ENCODE results near the gene TRIM54.
A peak's percentile ranks its signal among the peaks of the same experiment; 100 is the strongest.

The TRIM54 gene

GRCh38 chr2:27354597-27354927, 72.3 kb downstream of the TRIM54 start:
- CTCF ChIA-PET = interaction anchor here (0.7 to 1.0 kb wide), 3 partner anchors 34 to 106 kb away, joined by 3 to 5 read pairs (median 4); no protein-coding TSS in a partner anchor
- no peak overlapping the region for H3K4me3 ChIP-seq (ENCODE audit: low read depth, low read length)
- no peaks in the 10 kb centered on the region for H3K9me3 ChIP-seq (ENCODE audit: control insufficient read depth, insufficient read depth, low read depth, low read length)
- H3K4me1 ChIP-seq (ENCODE audit: control insufficient read depth, insufficient read depth, low read length) = peaks cover 6% of the 10 kb centered on the region
- H3K27ac ChIP-seq (ENCODE audit: extremely low read depth, low read depth, low read length) = peak overlapping the region; percentile 20; the same call in 1 of the 2 replicates
- POLR2A ChIA-PET = interaction anchor here (1.4 kb wide), 2 partner anchors 11 to 27 kb away, joined by 4 to 9 read pairs; partner anchors contain the start of gene ZNF513
- peaks cover 0 to 7% of the 10 kb centered on the region in 2 experiments; a peak in 2 of 3 replicates for H3K36me3 ChIP-seq (ENCODE audit: control insufficient read depth in 2 of 2, insufficient read depth in 1 of 2, low read length in 2 of 2)
- TF ChIP-seq ATF2 (tag by site-specific recombination; IDR thresholded peaks at IDR 0.05; ENCODE audit: low read depth) = no peak

- POLR2A ChIA-PET = interaction anchor here (0.5 to 2.1 kb wide), 16 partner anchors 11 to 308 kb away, joined by 3 to 22 read pairs (median 5); partner anchors contain the start of genes AGBL5, EIF2B4, MPV17 and NRBP1
Observed at GRCh38 chr2:27356056-27356381, 73.8 kb downstream of the TRIM54 start.

GRCh38 chr2:27356382-27357181, 74.4 kb downstream of the TRIM54 start, which contains the start of gene GTF3C2:
Gene GTF3C2 (minus strand): TSS chr2:27356764. CDS start chr2:27343554, 13,210 bp downstream.
- Histone ChIP-seq H3K36me3 (ENCODE audit: control insufficient read depth in 2 of 2, insufficient read depth in 1 of 2, low read length in 2 of 2) (peaks cover 0 to 7% of the 10 kb centered on the region in 2 experiments; a peak in 2 of 3 replicates), H3K4me1 (ENCODE audit: control insufficient read depth, insufficient read depth, low read length) (peaks cover 6% of the 10 kb centered on the region), H3K27ac (ENCODE audit: extremely low read depth, low read depth, low read length) (peak within 1 kb of the TSS; percentile 98), H3K4me3 (ENCODE audit: low read depth, low read length) (peak within 1 kb of the TSS; percentile 99), H3K9me3 (ENCODE audit: control insufficient read depth, insufficient read depth, low read depth, low read length) (no peaks in the 10 kb centered on the region)
- POLR2A ChIA-PET = interaction anchor here (0.5 to 2.1 kb wide), 19 partner anchors 8 to 307 kb away, joined by 3 to 22 read pairs (median 4); partner anchors contain the start of genes AGBL5, EIF2B4, MPV17 and NRBP1
- CTCF ChIA-PET = interaction anchor here (1.2 kb wide), 1 partner anchor 9 kb away, joined by 3 read pairs; no protein-coding TSS in a partner anchor
- TF ChIP-seq ATF2 (tag by site-specific recombination; IDR thresholded peaks at IDR 0.05; ENCODE audit: low read depth) (0 out of 2 replicates have a peak, but pooled peaks have one; percentile 42), ZNF211 (tag by site-specific recombination; IDR thresholded peaks at IDR 0.05; ENCODE audit: low read depth) (no peak), ZNF654 (tag by site-specific recombination; IDR thresholded peaks at IDR 0.05; ENCODE audit: low read depth) (no peak), ZNF280C (tag by site-specific recombination; IDR thresholded peaks at IDR 0.05) (no peak), ZFHX2 (tag by site-specific recombination; conservative IDR thresholded peaks at IDR 0.05) (peak; percentile 71), ZNF449 (tag by site-specific recombination; IDR thresholded peaks at IDR 0.05) (peak; percentile 67), ZNF416 (tag by site-specific recombination; IDR thresholded peaks at IDR 0.05) (no peak), SP2 (tag by site-specific recombination; IDR thresholded peaks at IDR 0.05) (peak; percentile 72), ZNF362 (tag by site-specific recombination; IDR thresholded peaks at IDR 0.05) (no peak)

More at GRCh38 chr2:27356056-27356381, 73.8 kb downstream of the TRIM54 start:
- H3K27ac ChIP-seq (ENCODE audit: extremely low read depth, low read depth, low read length) = peak overlapping the region; percentile 98
- CTCF ChIA-PET = no interaction called here
- no peaks in the 10 kb centered on the region for H3K9me3 ChIP-seq (ENCODE audit: control insufficient read depth, insufficient read depth, low read depth, low read length)
- no peak for TF ChIP-seq PRDM10 (tag by site-specific recombination; IDR thresholded peaks at IDR 0.05)
- no peak for TF ChIP-seq ZNF48 (tag by site-specific recombination; IDR thresholded peaks at IDR 0.05)
- peak; percentile 65; the same call in 1 of the 2 replicates for TF ChIP-seq ZBTB48 (tag by site-specific recombination; IDR thresholded peaks at IDR 0.05)
- TF ChIP-seq ZNF777 (tag by site-specific recombination; IDR thresholded peaks at IDR 0.05; ENCODE audit: borderline replicate concordance) = 0 out of 2 replicates have a peak, but pooled peaks have one; percentile 46
- peak overlapping the region; percentile 99 for H3K4me3 ChIP-seq (ENCODE audit: low read depth, low read length)
- H3K4me1 ChIP-seq (ENCODE audit: control insufficient read depth, insufficient read depth, low read length) = peaks cover 6% of the 10 kb centered on the region
- peaks cover 0 to 7% of the 10 kb centered on the region in 2 experiments; a peak in 2 of 3 replicates for H3K36me3 ChIP-seq (ENCODE audit: control insufficient read depth in 2 of 2, insufficient read depth in 1 of 2, low read length in 2 of 2)
